ENCODE data around the gene FCSK. TPM values are rescaled to one million over a fixed set of nuclear protein-coding genes. Genes with fewer than 3 reads are reported as not detected.
A peak's percentile ranks its signal among the peaks of the same experiment; 100 is the strongest.

FCSK gene
- total and polyA plus RNA-seq, 2 of the 13 experiments (the other 11 are each of a cell fraction or from before 2014, with no cell fraction given) = 9.1 to 19.2 TPM

- peak; percentile 96; the same call in 1 of the 2 replicates for TF ChIP-seq FOXO4 (CRISPR knock-in tag; conservative IDR thresholded peaks at IDR 0.05)
- TF ChIP-seq THAP11 (CRISPR knock-in tag; IDR thresholded peaks at IDR 0.05) = peak; percentile 97
- TF ChIP-seq RXRB (CRISPR knock-in tag; IDR thresholded peaks at IDR 0.05; ENCODE audit: borderline replicate concordance) = peak; percentile 58; the same call in 1 of the 2 replicates
- TF ChIP-seq ZNF549 (CRISPR knock-in tag; IDR thresholded peaks at IDR 0.05) = no peak
- TF ChIP-seq ZNF7 (CRISPR knock-in tag; IDR thresholded peaks at IDR 0.05) = no peak
- TF ChIP-seq ZNF296 (CRISPR knock-in tag; conservative IDR thresholded peaks at IDR 0.05) = no peak
- TF ChIP-seq GABPB1 (CRISPR knock-in tag; IDR thresholded peaks at IDR 0.05) = peak; percentile 91
- no peak for TF ChIP-seq ZNF567 (CRISPR knock-in tag; IDR thresholded peaks at IDR 0.05; ENCODE audit: borderline replicate concordance)
- no peak for TF ChIP-seq ZNF138 (CRISPR knock-in tag; IDR thresholded peaks at IDR 0.05; ENCODE audit: low read depth)
- TF ChIP-seq TSC22D2 (CRISPR knock-in tag; IDR thresholded peaks at IDR 0.05; ENCODE audit: borderline replicate concordance) = no peak
- no peak for TF ChIP-seq PPARG (CRISPR knock-in tag; conservative IDR thresholded peaks at IDR 0.05)
- 0 out of 2 replicates have a peak, but pooled peaks have one; percentile 85 for TF ChIP-seq ZSCAN5A (CRISPR knock-in tag; IDR thresholded peaks at IDR 0.05; ENCODE audit: borderline replicate concordance)
- TF ChIP-seq GATA4 (IDR thresholded peaks at IDR 0.05; ENCODE audit: borderline replicate concordance, low read depth) = no peak; the same call in 1 of the 2 replicates
- no peak for TF ChIP-seq KLF11 (CRISPR knock-in tag; IDR thresholded peaks at IDR 0.05)
- no peak for TF ChIP-seq TRAFD1 (CRISPR knock-in tag; IDR thresholded peaks at IDR 0.05; ENCODE audit: borderline replicate concordance)
- TF ChIP-seq IKZF4 (CRISPR knock-in tag; IDR thresholded peaks at IDR 0.05; ENCODE audit: borderline replicate concordance, low read depth, not compliant biosample characterization) = peak; percentile 27
- TF ChIP-seq ZBTB37 (CRISPR knock-in tag; IDR thresholded peaks at IDR 0.05) = no peak
- TF ChIP-seq ZNF556 (CRISPR knock-in tag; IDR thresholded peaks at IDR 0.05; ENCODE audit: borderline replicate concordance) = peak; percentile 94
- TF ChIP-seq GPBP1L1 (CRISPR knock-in tag; IDR thresholded peaks at IDR 0.05) = no peak
- TF ChIP-seq CHCHD3 (CRISPR knock-in tag; IDR thresholded peaks at IDR 0.05) = peak; percentile 34; the same call in 1 of the 2 replicates
These were observed 15.2 kb upstream of the FCSK start, which contains the start of gene ST3GAL2 (continued) for GRCh38 chr16:70438969-70439862.

All from HepG2 (cell line).